LNCAP (cell line): Measurements from ENCODE around the gene ZNF467.

Experiments
- TF ChIP-seq, protein P1 (sequence below): fragments of 450-650 bp; IDR thresholded peaks from 2 replicates; pipeline ENCODE4 v1.5.1; 2017; ENCODE audit warnings: mild to moderate bottlenecking

Gene ZNF467

GRCh38 chr7:149760538-149760937, 12.8 kb downstream of the ZNF467 start:
- TF ChIP-seq, protein P1, sequence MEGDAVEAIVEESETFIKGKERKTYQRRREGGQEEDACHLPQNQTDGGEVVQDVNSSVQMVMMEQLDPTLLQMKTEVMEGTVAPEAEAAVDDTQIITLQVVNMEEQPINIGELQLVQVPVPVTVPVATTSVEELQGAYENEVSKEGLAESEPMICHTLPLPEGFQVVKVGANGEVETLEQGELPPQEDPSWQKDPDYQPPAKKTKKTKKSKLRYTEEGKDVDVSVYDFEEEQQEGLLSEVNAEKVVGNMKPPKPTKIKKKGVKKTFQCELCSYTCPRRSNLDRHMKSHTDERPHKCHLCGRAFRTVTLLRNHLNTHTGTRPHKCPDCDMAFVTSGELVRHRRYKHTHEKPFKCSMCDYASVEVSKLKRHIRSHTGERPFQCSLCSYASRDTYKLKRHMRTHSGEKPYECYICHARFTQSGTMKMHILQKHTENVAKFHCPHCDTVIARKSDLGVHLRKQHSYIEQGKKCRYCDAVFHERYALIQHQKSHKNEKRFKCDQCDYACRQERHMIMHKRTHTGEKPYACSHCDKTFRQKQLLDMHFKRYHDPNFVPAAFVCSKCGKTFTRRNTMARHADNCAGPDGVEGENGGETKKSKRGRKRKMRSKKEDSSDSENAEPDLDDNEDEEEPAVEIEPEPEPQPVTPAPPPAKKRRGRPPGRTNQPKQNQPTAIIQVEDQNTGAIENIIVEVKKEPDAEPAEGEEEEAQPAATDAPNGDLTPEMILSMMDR, result no peak

- TF ChIP-seq, protein P1, result no peak
Observed at GRCh38 chr7:149759093-149759860, 14.1 kb downstream of the ZNF467 start.

GRCh38 chr7:149753375-149754233, 19.8 kb downstream of the ZNF467 start:
- TF ChIP-seq, protein P1, result peak; percentile 79

GRCh38 chr7:149752646-149753045, 20.7 kb downstream of the ZNF467 start:
- TF ChIP-seq, protein P1, result no peak

DNA sequence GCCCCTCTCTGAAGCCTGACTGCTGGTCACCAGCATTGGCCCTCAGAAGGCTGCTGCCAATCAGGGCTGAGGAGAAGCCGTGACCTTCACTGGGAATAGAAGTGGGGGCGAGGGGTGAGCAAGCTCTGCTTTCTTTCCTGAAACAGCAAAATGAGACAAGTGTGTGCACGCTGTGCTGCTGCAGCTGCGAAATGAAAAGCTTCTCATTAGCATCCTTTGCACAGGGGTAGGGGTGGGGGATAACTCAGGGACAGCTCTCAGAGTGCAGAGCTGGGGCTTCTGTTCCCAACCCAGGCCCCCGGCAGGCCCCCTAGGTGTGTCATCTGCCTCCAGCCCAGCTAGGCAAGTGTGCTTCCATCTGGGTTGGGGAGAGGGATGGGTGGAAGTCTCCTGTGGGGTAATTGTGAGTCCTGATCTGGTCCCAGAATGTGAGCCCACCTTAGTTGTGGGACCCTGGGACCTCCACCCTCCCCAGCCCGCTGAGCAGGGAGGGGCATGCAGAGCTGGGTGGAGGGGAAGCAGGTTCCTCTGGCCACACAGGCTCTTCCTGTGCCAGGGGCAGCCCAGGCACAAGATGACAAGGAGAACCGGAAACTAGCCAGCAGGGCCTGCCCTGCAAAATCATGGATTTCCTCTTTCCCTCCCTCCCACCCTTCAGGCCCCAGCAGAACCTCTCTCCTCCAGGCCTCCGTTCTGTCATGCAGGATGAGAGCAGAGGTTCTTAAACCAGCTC, 22.2 kb downstream of the ZNF467 start:
- TF ChIP-seq, protein P1, result no peak

- TF ChIP-seq, protein P1, result no peak
Observed at GRCh38 chr7:149750122-149750845, 23.1 kb downstream of the ZNF467 start.
